HL-60/S4 (cell line): Measurements from ENCODE around the gene FBLN7.
"Not testable (repeated sequence)": the region's sequence is repeated elsewhere in the genome, so short reads cannot be mapped to it uniquely, and the experiment has no call there.

ENCODE experiments used
- in situ Hi-C: fragments of 300-500 bp; cut with MboI; formaldehyde crosslinking; loops from 2 replicates; pipeline ENCODE4 v1.14.3; 2022; ENCODE audit warnings: low sequenced_read_pairs

Gene FBLN7

GRCh38 chr2:112182581-112183034 lies 44.4 kb downstream of the FBLN7 start:
- in situ Hi-C loops: no loop called here

- in situ Hi-C loops: no loop called here
Measured at GRCh38 chr2:112183327-112184025, 45.3 kb downstream of the FBLN7 start.

- in situ Hi-C loops: no loop called here
Measured at GRCh38 chr2:112184121-112184520, 45.9 kb downstream of the FBLN7 start.

DNA sequence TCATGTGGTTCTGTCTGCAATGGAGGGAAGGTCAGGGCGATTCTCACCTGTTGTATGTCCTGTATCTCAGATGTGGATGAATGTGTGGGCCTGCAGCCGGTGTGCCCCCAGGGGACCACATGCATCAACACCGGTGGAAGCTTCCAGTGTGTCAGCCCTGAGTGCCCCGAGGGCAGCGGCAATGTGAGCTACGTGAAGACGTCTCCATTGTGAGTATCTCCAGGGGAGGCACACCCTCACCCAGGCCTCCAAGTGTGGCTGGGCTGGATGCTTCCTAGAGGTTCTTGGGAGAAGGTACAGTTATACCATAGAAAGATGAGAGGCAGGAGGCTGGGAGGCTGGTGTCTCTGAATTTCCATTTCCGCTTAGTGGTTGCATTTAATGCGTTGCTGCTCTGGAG lies 46.9 kb downstream of the FBLN7 start:
- in situ Hi-C loops: no loop called here

DNA sequence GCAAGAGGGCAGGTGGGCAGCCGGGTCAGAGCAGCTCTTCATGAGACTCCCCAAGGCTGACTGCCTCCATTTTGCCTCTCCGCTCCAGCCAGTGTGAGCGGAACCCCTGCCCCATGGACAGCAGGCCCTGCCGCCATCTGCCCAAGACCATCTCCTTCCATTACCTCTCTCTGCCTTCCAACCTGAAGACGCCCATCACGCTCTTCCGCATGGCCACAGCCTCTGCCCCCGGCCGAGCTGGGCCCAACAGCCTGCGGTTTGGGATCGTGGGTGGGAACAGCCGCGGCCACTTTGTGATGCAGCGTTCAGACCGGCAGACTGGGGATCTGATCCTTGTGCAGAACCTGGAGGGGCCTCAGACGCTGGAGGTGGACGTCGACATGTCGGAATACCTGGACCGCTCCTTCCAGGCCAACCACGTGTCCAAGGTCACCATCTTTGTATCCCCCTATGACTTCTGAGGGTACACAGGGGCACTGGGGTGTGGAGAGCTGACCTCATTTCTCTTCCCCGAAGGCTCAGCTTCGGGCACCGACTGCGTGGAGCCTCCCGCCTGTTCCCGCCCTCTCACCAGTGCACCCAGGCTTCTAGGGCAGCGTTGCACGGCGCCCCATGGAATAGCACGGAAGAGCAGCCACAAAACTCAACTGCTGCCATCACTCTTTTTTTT lies 49.0 kb downstream of the FBLN7 start:
- in situ Hi-C loops: no loop called here

DNA sequence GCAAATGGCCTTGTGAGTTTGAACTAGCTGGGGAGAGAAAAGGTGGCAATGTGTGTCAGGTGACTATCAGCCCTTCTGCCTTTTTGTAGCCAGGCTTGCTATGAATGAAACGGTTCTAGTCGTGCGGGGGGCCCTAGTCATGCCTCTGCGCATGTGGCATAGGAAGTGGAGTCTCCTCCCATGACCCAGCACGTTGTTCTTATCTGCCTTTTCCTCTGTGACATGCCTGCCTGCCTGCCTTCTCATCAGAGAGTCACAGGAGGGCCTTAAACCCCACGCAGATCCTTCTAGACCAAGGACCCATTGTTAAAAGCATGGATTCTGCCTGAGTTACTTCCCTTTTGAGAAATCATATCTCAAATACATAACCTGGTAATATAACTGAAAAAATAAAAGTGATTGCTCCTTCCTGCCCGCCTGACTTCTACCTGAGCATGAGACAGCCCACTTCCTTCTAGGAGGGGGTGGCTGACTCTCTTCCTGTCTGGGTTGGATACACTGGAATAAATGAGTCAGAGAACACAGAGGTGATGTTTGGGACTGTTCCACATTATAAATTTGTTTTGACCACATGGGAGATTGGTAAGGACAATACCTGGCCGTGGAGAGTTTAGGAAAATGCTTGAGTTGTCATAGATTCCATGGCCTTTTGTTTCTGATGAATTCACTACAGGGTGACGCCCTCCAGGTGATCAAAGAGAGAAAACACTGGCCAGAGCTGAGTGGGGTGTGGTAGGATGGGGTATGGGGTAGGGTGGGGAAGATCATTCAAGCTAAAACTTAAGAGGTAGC lies 49.8 kb downstream of the FBLN7 start:
- in situ Hi-C loops: no loop called here

GRCh38 chr2:112189001-112189556 lies 50.9 kb downstream of the FBLN7 start:
- in situ Hi-C loops: no loop called here

DNA sequence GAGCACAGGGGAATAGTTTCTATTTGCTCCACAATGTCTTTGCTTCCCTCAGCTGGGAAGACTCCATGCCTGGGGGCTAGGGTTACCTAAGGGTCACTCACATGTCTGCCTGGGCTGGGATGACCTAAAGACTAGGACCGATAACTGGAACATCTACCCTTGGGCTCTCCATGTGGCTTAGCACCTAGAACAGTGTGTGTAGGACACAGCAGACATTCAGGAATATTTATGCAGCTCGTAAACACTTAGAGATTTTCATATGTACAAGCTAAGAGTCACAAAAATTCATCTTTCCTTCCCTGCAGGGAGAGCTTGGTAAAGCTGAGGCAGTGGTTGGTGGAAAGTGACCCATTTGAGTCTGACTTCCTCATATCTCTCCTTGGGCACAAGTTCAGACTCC lies 55.8 kb downstream of the FBLN7 start:
- in situ Hi-C loops: no loop called here

- in situ Hi-C loops: no loop called here
Measured at GRCh38 chr2:112194482-112194881, 56.3 kb downstream of the FBLN7 start.

GRCh38 chr2:112195167-112195766 lies 57.1 kb downstream of the FBLN7 start:
- in situ Hi-C loops: no loop called here

- in situ Hi-C loops: no loop called here
Measured at GRCh38 chr2:112195950-112196349, 57.8 kb downstream of the FBLN7 start.

- in situ Hi-C loops: no loop called here
Measured at GRCh38 chr2:112197868-112198267, 59.7 kb downstream of the FBLN7 start.

- in situ Hi-C loops: no loop called here
Measured at GRCh38 chr2:112198780-112199179, 60.6 kb downstream of the FBLN7 start.

DNA sequence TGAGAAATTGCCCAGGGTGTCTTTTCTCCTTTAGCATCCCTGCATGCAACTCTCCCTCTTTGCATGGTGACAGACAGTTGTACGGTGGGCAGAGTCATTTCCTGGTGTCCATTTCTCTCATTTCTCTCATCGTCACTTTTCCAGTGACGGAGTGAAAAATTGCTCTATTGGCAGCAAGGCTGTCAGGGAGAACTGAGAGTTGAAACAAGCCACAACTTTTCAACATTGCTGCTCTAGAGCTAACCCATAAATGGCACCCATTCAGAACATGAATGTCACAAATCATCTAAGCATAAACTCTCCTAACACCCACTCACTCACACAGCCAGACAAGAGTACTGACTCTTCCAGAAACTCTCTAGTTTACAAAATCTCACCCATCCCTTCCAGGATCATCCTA lies 61.0 kb downstream of the FBLN7 start:
- in situ Hi-C loops: no loop called here

GRCh38 chr2:112201696-112202430 lies 63.7 kb downstream of the FBLN7 start:
- in situ Hi-C loops: no loop called here

DNA sequence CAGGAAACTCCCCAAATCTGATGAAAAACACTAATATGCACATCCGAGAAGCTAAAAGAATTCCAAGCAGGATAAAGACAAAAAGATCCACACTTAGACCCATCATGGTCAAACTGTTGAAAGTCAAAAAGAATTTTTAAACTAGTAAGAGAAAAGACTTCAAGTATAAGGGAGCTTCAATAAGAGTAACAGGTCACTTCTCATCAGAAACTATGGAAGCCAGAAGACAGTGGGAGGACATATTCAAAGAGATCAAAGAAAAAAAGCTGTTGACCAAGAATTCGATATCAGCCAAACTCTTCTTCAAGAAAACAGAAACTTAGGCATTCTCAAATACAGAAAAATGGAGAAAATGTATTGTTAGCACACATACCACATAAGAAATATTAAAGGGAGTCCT lies 66.2 kb downstream of the FBLN7 start:
- in situ Hi-C loops: no loop called here

GRCh38 chr2:112207905-112208304 lies 69.7 kb downstream of the FBLN7 start:
- in situ Hi-C loops: not testable (repeated sequence)

- in situ Hi-C loops: no loop called here
Measured at GRCh38 chr2:112216167-112216566, 78.0 kb downstream of the FBLN7 start.

GRCh38 chr2:112217854-112218253 lies 79.7 kb downstream of the FBLN7 start:
- in situ Hi-C loops: no loop called here

DNA sequence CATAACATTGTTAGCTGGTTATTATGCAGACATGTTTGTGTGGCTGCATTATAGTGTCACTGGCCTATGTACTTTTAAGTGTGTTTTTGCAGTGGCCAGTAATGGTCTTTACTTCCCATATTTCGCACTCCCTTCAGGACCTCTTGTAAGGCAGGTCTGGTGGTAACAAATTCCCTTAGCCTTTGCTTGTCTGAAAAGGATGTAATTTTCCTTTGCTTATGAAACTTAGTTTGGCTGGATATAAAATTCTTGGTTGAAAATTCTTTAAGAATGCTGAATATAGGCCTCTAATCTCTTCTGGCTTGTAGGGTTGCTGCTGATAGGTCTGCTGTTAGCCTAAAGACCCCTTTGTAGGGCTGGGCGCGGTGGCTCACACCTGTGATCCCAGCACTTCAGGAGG lies 82.0 kb downstream of the FBLN7 start:
- in situ Hi-C loops: no loop called here
